Endodermal cell (in vitro differentiated cells): ENCODE measurements around the gene POLR1D. TPM values are rescaled to one million over a fixed set of nuclear protein-coding genes. Genes with fewer than 3 reads are reported as not detected.

Experiments
- DNase-seq: peaks from one replicate; pipeline ENCODE4 v3.0.0-alpha.2; 2017
- H3K27ac ChIP-seq: 2 replicates; pipeline ENCODE4 v1.5.1; 2013; ENCODE audit warnings: mild to moderate bottlenecking, low read depth, low read length, moderate library complexity
- H3K27me3 ChIP-seq: 2 replicates; pipeline ENCODE4 v1.6.1; 2013; ENCODE audit warnings: mild to moderate bottlenecking, low read length, moderate library complexity; ENCODE audit not compliant: insufficient read depth, control insufficient read depth, poor library complexity, severe bottlenecking
- H3K36me3 ChIP-seq: 2 replicates; pipeline ENCODE4 v1.7.0; 2013; ENCODE audit warnings: mild to moderate bottlenecking, low read length, moderate library complexity; ENCODE audit not compliant: control insufficient read depth, insufficient read depth
- H3K4me1 ChIP-seq: one replicate; pipeline ENCODE4 v1.7.0; 2013; ENCODE audit warnings: low read length; ENCODE audit not compliant: control insufficient read depth, insufficient read depth
- H3K4me3 ChIP-seq: 2 replicates; pipeline ENCODE4 v1.5.1; 2013; ENCODE audit warnings: mild to moderate bottlenecking, low read length, moderate library complexity
- H3K9ac ChIP-seq: 2 replicates; pipeline ENCODE4 v1.6.1; 2013; ENCODE audit warnings: mild to moderate bottlenecking, low read length, moderate library complexity; ENCODE audit not compliant: poor library complexity, severe bottlenecking; ENCODE audit errors: extremely low read depth
- H3K9me3 ChIP-seq: 2 replicates; pipeline ENCODE4 v1.6.1; 2013; ENCODE audit warnings: mild to moderate bottlenecking, low read length, moderate library complexity; ENCODE audit not compliant: control insufficient read depth
- H3K27ac Mint-ChIP-seq: 2 replicates; pipeline ENCODE4 v1.8.0; 2020; ENCODE audit warnings: mixed read lengths
- H3K27me3 Mint-ChIP-seq: 2 replicates; pipeline ENCODE4 v1.8.0; 2021; ENCODE audit warnings: mild to moderate bottlenecking, mixed read lengths; ENCODE audit not compliant: insufficient read depth
- H3K36me3 Mint-ChIP-seq: 2 replicates; pipeline ENCODE4 v1.8.0; 2020; ENCODE audit warnings: low read depth, mixed read lengths
- H3K4me1 Mint-ChIP-seq: 2 replicates; pipeline ENCODE4 v1.8.0; 2020; ENCODE audit warnings: mixed read lengths
- H3K4me3 Mint-ChIP-seq: 2 replicates; pipeline ENCODE4 v1.8.0; 2020; ENCODE audit warnings: mild to moderate bottlenecking, moderate library complexity, mixed read lengths
- H3K9me3 Mint-ChIP-seq: 2 replicates; pipeline ENCODE4 v1.8.0; 2020; ENCODE audit warnings: mild to moderate bottlenecking, mixed read lengths
- CTCF ChIP-seq: fragments of 200-600 bp; sonication (generic); conservative IDR thresholded peaks from 2 replicates; pipeline ENCODE4 v1.5.0; 2021; ENCODE audit warnings: antibody characterized with exemption, mild to moderate bottlenecking
- WGBS, 2 experiments: methylation state at CpG; one replicate each; pipeline versions ENCODE4 v1.1.5 to v1.1.7; 2013; ENCODE audit warnings: missing lambda C conversion rate in 2 of 2, mixed read lengths in 1 of 2; ENCODE audit not compliant: insufficient coverage in 1 of 2, insufficient read length in 1 of 2; 5-methylcytosine and 5-hydroxymethylcytosine counted together
- total RNA-seq, 2 donors: library from RNA; stranded (reverse); fragmentation: NEBNext Ultra II Directional in 1 of 2; extraction: Animal tissue kit (Norgen Biotek cat#: 25700) in 1 of 2; gene quantifications; 2 replicates in 1 of 2; 3 replicates in 1 of 2; pipeline ENCODE4 v1.2.1, GENCODE V29; 2021

POLR1D gene
- total RNA-seq, 2 donors from 2014 or later: 135 to 136 TPM

DNA sequence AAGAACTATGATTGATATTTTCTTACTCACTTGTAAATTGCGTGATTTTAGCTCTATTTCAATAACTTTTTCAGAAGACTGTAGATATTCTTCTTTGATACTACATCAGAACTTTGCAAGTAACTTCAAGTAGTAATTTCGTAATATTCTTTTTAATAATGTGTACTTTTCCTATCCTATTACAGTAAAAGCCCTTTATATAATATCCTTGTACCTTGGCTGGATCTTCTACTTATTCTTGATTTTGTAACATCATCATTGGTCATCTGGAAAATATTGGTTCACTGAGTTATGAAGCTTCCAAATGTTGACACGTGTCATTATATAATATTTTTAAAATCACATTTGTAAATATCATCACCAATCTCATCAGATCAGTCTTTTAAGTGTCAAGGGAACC is 32.4 kb downstream of the POLR1D start:
- Histone ChIP-seq H3K27me3 (no peaks in the 10 kb centered on the region), H3K36me3 (peaks cover 46% of the 10 kb centered on the region), H3K27ac (no peak overlapping the region), H3K9ac (no peak overlapping the region), H3K4me3 (no peak overlapping the region), H3K4me1 (no peaks in the 10 kb centered on the region), H3K9me3 (peaks cover 23% of the 10 kb centered on the region)
- H3K4me1 Mint-ChIP-seq: no peaks in the 10 kb centered on the region
- H3K9me3 Mint-ChIP-seq: peaks cover 23% of the 10 kb centered on the region
- H3K27ac Mint-ChIP-seq: no peak overlapping the region
- no peaks in the 10 kb centered on the region for H3K27me3 Mint-ChIP-seq
- DNase-seq: no peak
- peaks cover 39% of the 10 kb centered on the region for H3K36me3 Mint-ChIP-seq
- no peak for TF ChIP-seq CTCF
- 96 to 100% methylated on average over 1 to 3 of the region's 3 CpGs for WGBS, 2 experiments
- H3K4me3 Mint-ChIP-seq: no peak overlapping the region

- Mint-ChIP-seq H3K27ac (no peak overlapping the region), H3K4me1 (peaks cover 6% of the 10 kb centered on the region), H3K27me3 (no peaks in the 10 kb centered on the region), H3K4me3 (no peak overlapping the region), H3K9me3 (peaks cover 18% of the 10 kb centered on the region), H3K36me3 (peaks cover 33% of the 10 kb centered on the region)
- no peaks in the 10 kb centered on the region for H3K4me1 ChIP-seq
- TF ChIP-seq CTCF: no peak
- no peak overlapping the region for H3K27ac ChIP-seq
- no peak overlapping the region for H3K4me3 ChIP-seq
- no peaks in the 10 kb centered on the region for H3K27me3 ChIP-seq
- peaks cover 15% of the 10 kb centered on the region for H3K9me3 ChIP-seq
- H3K36me3 ChIP-seq: peaks cover 39% of the 10 kb centered on the region
- DNase-seq: no peak
- 94 to 100% methylated on average over 1 of the region's 1 CpG for WGBS, 2 experiments
- H3K9ac ChIP-seq: no peak overlapping the region
Measured at GRCh38 chr13:27654816-27655215, 33.1 kb downstream of the POLR1D start.

DNA sequence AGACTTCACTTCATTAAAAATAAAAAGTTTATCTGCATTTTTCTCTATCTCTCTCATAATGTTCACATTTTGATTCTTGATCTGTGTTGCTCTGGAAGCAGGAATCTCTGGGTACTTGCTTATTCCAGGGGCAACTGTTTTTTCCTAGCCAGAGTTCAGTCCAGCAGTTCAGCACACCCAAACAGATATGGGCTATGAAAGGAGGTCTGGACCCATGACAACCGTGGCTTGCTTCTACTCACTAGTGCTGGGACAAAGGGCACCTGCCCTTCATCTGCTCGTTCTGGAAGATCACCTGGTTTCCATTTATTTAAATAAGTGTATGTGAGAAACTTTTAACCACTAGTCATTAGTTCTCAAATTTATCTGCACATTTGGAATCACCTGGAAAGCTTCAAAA is 36.0 kb downstream of the POLR1D start:
- 85% methylated on average over 2 of the region's 2 CpGs; no CpG with 5 or more reads in 1 of the 2 experiments for WGBS, 2 experiments
- H3K4me3 Mint-ChIP-seq: no peak overlapping the region
- no peak overlapping the region for H3K4me3 ChIP-seq
- no peaks in the 10 kb centered on the region for H3K27me3 Mint-ChIP-seq
- peaks cover 17% of the 10 kb centered on the region for H3K36me3 ChIP-seq
- peaks cover 7% of the 10 kb centered on the region for H3K36me3 Mint-ChIP-seq
- H3K9me3 ChIP-seq: no peaks in the 10 kb centered on the region
- peaks cover 6% of the 10 kb centered on the region for H3K4me1 Mint-ChIP-seq
- no peak for TF ChIP-seq CTCF
- H3K27me3 ChIP-seq: no peaks in the 10 kb centered on the region
- H3K27ac ChIP-seq: no peak overlapping the region
- DNase-seq: no peak
- H3K4me1 ChIP-seq: no peaks in the 10 kb centered on the region
- H3K9ac ChIP-seq: no peak overlapping the region
- H3K9me3 Mint-ChIP-seq: no peaks in the 10 kb centered on the region
- H3K27ac Mint-ChIP-seq: no peak overlapping the region
